HG03442 (cell line): Measurements from ENCODE around the gene ULK4.
"Not testable (repeated sequence)": the region's sequence is repeated elsewhere in the genome, so short reads cannot be mapped to it uniquely, and the experiment has no call there.

ENCODE experiments used
- ATAC-seq: cut with Tn5 transposase; IDR thresholded peaks from one replicate; pipeline ENCODE4 v1.9.1; 2021; ENCODE audit warnings: mild to moderate bottlenecking, moderate library complexity; ENCODE audit not compliant: unreplicated experiment

The ULK4 gene

GRCh38 chr3:41286305-41286704 lies 675.6 kb downstream of the ULK4 start:
- no peak for ATAC-seq

DNA sequence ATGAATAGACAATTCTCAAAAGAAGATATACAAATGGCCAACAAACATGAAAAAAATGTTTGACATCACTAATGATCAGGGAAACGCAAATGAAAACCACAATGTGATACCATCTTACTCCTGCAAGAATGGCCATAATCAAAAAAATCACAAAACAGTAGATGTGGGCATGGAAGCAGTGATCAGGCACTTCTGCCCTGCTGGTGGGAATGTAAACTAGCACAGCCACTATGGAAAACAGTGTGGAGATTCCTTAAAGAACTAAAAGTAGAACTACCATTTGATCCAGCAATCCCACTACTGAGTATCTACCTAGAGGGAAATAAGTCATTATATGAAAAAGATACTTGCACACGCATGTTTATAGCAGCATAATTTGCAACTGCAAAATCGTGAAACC lies 677.0 kb downstream of the ULK4 start:
- not testable (repeated sequence) for ATAC-seq

DNA sequence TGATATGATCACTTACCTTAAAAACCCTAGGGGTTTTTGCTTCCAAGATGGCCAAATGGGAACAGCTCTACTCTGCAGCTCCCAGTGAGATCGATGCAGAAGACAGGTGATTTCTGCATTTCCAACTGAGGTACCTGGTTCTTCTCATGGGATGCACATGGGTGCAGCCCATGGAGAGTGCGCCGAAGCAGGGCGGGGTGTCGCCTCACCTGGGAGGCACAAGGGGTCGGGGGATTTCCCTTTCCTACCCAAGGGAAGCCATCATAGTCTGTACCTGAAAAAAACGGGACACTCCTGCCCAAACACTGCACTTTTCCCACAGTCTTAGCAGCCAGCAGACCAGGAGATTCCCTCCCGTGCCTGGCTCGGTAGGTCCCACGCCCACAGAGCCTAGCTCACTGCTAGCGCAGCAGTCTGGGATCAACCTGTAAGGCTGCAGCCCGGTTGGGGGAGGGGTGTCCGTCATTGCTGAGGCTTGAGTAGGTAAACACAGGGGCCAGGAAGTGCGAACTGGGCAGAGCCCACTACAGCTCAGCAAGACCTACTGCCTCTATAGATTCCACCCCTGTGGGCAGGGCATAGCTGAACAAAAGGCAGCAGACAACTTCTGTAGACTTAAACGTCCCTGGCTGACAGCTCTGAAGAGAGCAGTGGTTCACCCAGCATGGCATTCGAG lies 684.0 kb downstream of the ULK4 start:
- no peak for ATAC-seq

GRCh38 chr3:41276191-41276590 lies 685.7 kb downstream of the ULK4 start:
- no peak for ATAC-seq

DNA sequence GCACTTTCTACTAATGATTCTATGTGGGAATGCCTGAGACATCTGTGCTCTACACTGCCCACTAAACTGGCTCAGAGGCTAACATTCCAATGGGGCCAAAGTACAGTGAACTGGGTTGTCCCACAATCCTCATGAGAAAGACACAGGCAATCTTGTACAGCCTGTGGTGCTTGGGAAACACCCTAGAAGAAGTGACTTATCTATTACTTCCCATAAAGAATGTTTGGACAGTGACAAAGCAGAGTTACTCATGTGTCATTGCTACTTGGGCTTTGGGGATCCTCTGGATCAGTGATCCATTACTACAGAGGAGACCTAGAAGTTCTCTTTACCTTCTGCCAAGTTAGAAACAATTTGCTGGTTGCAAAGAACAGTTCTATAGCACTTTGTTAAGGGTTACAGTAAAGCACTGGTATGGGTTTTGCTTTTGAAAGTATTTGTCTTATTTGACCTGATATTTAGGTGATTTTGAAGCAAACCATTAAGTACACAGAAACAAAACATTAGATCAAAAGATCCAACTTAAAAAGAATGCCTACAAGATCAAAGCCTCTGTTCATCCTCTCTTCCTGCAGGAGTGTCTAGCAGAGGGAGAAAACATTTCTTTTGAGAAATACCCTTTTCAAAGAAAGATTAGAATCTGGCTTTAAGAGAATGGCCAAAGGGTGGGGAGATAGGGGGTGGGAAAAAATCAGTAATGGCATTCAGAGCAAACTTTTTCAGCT lies 686.8 kb downstream of the ULK4 start:
- ATAC-seq, result no peak

- no peak for ATAC-seq
Observed at GRCh38 chr3:41272667-41273066, 689.2 kb downstream of the ULK4 start.

DNA sequence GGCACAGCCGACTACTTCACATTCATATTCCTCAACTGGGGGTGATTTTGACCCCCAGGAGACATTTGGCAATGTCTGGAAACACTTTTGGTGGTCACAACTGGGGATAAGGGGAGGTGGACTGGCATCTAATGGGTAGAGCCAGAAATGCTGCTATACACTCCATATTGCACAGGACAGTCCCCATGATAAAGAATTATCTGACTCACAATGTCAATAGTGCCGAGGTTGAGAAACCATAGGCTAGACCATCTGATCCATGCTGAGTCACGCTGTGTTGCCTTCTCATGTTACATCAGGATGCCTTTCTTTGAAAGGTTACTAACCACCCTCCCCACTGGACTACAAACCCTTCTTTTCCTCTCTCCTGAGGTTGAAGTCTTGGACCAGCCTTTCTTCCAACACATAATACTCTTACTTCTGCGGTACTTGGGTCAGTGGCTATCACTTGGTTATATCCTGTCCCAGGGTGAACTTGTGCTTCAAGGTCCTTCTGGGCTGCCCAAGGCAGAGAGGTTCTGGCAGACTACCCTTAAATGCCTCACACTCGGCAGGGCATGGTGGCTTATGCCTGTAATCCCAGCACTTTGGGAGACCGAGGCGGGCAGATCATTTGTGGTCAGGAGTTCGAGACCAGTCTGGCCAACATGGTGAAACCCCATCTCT lies 693.8 kb downstream of the ULK4 start:
- ATAC-seq, result no peak

- ATAC-seq, result no peak
Observed at GRCh38 chr3:41265823-41266273, 696.1 kb downstream of the ULK4 start.

DNA sequence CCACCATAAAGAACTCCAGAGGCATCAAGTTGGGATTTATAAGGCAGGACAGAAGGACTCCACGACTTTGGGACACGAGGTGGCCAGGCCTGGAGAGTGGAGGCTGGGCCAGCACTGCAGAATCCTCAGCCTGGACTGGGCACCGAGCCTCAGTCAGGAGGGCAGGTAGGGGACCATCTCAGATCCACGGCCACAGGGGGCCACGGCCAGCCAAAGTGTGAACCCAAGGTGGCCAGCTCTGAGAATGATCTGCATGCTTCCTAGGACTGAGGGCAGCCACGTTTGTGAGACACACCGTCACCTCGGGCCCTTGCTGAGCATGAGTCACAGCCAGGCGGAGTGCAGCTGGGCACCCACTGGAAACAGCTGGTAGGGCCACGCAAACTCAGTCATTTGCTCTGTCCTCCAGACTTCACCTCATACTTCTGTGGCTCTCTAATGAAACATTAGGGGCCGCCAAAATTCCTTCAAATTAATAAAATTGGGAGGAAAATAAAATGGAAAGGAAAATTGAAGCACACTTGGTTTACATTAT lies 696.8 kb downstream of the ULK4 start:
- ATAC-seq, result no peak

DNA sequence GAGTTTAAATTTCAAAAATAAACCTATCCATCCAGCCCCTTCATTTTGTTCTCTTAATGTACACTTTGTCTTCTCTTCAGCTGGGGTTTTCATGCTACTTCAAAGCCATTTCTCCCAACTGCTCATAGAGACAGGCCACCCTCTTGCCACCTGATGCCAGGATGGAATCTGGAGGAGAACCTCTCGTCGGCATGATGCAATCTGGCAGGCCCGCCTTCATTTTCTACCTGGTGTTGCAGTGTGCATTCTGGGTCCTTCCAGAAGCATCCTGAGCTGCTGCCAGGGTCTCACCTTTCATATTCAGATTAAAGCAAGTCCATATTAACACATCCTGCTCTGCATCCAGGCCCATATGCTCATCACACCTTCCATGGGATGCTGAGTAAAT lies 701.8 kb downstream of the ULK4 start:
- no peak for ATAC-seq

DNA sequence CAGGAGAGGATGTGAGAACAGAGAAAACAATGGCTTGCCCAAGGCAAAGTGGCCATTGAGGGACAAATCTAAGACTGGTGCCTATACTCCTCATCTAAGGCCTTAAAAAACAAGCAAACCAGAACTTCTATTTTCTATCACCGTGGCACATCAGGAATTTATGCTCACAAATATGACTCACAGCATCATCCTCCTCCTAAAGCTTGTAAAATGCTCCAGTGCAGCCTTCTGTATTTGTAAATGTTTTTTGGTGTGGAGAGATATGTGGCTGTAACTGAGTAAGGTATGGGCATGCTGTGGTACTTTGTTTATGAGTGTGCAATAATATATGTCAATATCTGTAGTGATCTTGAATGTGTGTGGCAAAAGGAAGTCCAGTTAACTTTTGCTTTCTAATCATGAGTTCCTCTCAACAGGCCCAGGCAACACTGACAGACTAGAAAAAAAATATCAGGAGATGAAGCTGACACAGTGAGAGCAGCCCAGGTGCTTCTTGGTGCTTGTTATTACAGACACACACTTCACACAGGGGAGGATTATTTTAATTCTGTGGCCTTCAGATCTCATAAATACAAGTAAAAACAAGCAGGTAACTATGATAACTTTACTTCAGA lies 702.3 kb downstream of the ULK4 start:
- no peak for ATAC-seq

DNA sequence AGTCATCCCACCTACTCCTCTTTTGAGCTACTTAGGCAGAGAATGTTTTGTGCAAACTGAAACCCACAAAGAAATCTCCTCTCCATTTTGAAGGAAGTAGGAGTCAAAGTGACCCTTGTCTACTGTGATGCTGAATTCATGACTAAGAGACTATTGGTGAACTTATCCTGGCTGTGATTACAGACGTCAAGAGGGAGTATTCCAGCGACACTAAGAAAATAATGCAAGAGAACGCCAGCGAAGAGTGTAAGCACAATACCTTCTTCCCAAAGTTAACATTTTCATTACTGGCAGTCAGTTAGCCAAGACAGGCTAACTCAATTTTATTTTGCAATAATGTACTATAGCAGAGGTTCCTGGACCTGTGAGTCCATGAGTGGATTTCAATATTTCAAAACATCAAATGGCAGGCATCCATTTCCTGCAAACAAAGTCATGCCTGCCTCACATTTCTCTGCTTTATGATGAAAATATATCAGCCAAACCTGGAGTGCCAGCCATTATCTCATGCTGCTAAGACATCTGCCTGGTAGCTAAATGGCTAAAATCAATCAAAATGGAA lies 703.6 kb downstream of the ULK4 start:
- ATAC-seq, result no peak

GRCh38 chr3:41251593-41251992 lies 710.3 kb downstream of the ULK4 start:
- no peak for ATAC-seq

DNA sequence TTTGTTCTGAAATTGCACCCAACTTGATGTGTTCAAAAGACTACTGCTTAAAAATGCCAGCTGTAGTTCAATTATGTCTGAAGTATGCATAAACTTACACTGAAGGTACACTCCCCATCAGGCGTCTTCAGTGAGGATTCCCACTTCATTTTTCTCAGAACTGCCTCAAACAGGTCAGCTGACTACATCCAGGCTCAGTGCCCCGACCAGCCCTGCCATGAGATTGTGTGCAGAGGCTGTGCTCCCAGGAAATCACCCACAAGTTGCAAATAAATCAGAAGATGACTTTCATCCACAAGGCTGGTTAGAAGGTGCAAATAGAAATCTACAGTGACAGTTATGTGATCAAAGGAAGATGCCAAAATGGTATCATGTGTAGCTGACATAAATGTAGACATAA lies 711.1 kb downstream of the ULK4 start:
- no peak for ATAC-seq

GRCh38 chr3:41249318-41249717 lies 712.6 kb downstream of the ULK4 start:
- no peak for ATAC-seq

DNA sequence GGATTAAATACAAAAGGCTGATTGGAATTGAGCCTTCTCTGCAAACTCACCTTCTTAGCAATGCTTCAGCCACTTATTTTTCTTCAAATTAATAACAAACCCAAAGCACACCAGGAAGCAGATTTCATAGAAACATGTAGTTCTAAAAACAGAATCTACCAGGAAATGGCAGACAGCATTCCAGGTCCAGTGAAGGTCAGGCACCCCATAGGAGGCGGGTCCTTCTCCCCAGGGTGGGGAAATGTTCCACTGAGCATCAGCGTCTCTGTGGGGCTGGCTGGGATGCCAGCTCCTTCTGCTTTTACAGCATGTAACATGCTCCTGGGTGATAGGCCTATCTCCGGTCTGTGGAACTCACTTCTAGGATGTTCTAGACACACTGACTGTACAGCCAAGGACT lies 713.4 kb downstream of the ULK4 start:
- ATAC-seq, result no peak

DNA sequence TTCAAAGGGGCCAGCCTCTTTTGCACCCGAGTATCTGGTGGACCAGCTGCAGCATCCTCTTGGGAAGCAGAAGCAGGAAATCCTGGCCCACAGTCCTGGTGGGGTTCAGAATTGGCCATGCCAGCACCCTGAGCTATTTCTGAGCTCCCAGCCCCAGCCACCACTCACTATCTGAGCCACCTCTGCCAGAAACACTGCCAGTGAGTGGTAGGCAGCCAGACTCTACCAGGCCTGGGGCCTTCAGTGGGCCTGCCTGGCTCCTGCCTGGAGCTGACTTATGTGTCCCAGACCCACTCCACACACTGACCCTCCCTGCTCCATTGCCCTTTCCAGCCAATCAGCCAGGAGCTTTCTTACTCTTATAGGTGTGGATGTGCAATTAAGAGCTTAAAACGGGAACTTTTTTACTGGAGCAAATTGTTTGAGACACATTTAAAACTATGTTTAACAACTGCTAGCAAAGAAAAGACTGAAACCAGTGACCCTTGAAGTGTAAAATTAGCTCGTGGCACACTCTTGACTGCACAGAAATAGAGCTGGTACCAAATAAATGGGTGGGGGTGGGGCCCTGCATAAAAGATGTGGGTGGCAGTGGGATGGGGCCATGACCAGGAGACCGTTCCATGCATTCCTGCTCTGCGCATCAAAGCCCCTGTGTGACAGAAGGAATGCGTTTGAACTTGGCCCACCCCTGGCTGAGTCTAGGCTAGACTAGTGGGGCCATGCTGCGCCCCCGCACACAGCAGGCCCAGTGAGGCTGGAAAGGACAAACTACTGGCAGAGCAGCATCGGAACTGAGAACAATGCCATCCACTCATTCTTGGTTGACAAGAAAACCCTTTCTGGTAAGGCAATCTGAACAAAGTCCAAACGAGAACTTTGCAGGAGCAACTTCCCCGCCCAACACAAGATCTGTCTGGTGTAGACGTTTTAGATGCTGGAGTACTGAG lies 714.6 kb downstream of the ULK4 start:
- no peak for ATAC-seq

DNA sequence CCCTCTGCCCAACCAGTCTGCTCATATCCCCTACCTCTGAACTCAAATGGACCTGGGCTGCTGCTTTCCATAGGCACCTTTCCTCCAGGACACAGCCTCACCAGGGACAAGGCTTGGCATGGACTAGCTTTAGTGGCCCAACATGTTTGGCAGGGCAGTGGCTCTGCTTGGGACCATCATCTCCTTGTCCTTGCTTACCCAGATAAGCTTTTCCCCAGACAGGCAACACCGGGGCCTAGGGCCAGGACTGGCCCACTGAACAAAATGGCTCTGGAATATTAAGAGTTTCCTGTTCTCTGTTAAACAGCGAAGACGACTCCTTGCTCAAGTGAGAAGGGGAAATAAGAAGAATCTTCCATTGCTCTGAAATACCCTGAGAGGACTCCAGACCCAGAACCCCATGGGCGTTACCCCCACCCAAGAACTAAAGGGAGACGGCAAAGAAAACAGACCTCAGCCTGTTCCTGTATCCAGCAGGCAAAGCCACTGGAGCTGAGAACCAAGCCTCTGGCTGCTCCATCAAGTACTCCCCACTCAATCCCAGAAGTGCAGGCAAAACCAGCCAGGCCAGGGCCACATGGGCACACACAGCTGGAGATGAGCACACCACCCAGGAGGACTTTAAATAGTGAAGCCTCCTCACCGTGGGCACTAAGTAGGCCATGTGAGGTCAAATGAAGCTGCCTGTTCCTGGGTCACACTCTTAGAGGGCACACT lies 717.1 kb downstream of the ULK4 start:
- no peak for ATAC-seq

- ATAC-seq, result no peak
Observed at GRCh38 chr3:41243183-41243582, 718.7 kb downstream of the ULK4 start.
